GM19397 (cell line): ENCODE data around the gene LRRC8C.
"Not testable (repeated sequence)": the region's sequence is repeated elsewhere in the genome, so short reads cannot be mapped to it uniquely, and the experiment has no call there.

ENCODE experiments used
- ATAC-seq: cut with Tn5 transposase; IDR thresholded peaks from one replicate; pipeline ENCODE4 v1.9.1; 2021; ENCODE audit warnings: mild to moderate bottlenecking, moderate library complexity; ENCODE audit not compliant: unreplicated experiment

LRRC8C gene

GRCh38 chr1:89632657-89633247 lies at the start of gene LRRC8C:
Gene LRRC8C (plus strand): TSS chr1:89633120. CDS start chr1:89686474, 53,354 bp downstream.
- peak; percentile 89 for ATAC-seq

- no peak for ATAC-seq
Observed at GRCh38 chr1:89584211-89584610, 48.7 kb upstream of the LRRC8C start.

- ATAC-seq, result no peak
Observed at GRCh38 chr1:89584781-89585180, 48.1 kb upstream of the LRRC8C start.

- no peak for ATAC-seq
Observed at GRCh38 chr1:89587729-89588161, 45.2 kb upstream of the LRRC8C start.

- no peak for ATAC-seq
Observed at GRCh38 chr1:89588480-89588879, 44.4 kb upstream of the LRRC8C start.

- no peak for ATAC-seq
Observed at GRCh38 chr1:89589515-89589914, 43.4 kb upstream of the LRRC8C start.

GRCh38 chr1:89590341-89591080 lies 42.4 kb upstream of the LRRC8C start:
- ATAC-seq, result no peak

- ATAC-seq, result not testable (repeated sequence)
Observed at GRCh38 chr1:89592861-89593302, 40.0 kb upstream of the LRRC8C start.

GRCh38 chr1:89594096-89594740 lies 38.7 kb upstream of the LRRC8C start:
- no peak for ATAC-seq

GRCh38 chr1:89596698-89597097 lies 36.2 kb upstream of the LRRC8C start:
- ATAC-seq, result no peak

- no peak for ATAC-seq
Observed at GRCh38 chr1:89598450-89599331, 34.2 kb upstream of the LRRC8C start.

GRCh38 chr1:89599332-89599630 lies 33.6 kb upstream of the LRRC8C start:
- no peak for ATAC-seq

GRCh38 chr1:89600451-89601224 lies 32.3 kb upstream of the LRRC8C start:
- no peak for ATAC-seq

GRCh38 chr1:89602871-89603404 lies 30.0 kb upstream of the LRRC8C start:
- ATAC-seq, result no peak

GRCh38 chr1:89603651-89604413 lies 29.1 kb upstream of the LRRC8C start:
- no peak for ATAC-seq

GRCh38 chr1:89604414-89604735 lies 28.5 kb upstream of the LRRC8C start:
- no peak for ATAC-seq

GRCh38 chr1:89605692-89606091 lies 27.2 kb upstream of the LRRC8C start:
- no peak for ATAC-seq

GRCh38 chr1:89606227-89606980 lies 26.5 kb upstream of the LRRC8C start:
- ATAC-seq, result no peak

- no peak for ATAC-seq
Observed at GRCh38 chr1:89607156-89607555, 25.8 kb upstream of the LRRC8C start.
